ENCODE measurements around the gene HESX1.

Gene HESX1

DNA sequence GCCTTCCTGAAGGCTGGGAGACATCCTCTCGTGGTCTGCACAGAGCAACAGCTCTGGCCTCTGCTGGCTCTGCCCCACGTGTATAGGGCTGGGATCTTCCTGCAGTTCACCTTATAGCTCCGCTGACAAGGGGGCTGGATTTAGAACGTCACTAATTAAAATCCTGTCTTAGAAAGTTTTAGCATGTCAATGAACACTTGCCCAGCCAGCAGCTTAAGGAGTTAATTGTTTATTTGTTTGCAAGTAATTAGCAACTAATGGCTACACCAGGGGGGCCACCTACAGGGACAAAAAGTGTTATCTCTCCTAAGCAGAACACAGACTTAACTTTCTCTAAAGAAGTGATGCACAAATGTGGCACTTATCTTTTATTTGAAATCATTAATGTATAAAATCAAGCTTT, at the start of gene HESX1:
HESX1 (minus strand) TSS at position 84 of the 403 bp plus-strand sequence; CDS start at position 24, 60 bp downstream.
- no peak for DNase-seq

DNA sequence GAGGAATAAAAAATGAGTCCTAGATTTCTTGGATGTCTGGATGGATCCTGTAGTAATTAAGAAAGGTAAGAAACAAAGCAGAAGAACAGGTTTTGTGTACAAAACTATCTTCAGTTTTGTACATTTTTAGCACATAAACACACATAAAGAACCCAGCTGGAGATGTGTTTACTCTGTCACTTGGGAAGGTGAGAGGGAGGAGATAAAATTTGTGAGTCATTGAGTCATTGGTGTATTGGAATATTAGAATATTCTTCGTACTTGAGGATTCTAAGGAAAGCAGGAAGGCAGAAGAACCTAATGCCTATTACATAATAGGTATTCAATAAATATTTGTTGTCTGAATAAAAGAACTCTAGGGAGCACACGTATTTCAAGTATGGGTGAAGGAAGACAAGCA, 45.2 kb upstream of the HESX1 start:
- no peak for DNase-seq

DNA sequence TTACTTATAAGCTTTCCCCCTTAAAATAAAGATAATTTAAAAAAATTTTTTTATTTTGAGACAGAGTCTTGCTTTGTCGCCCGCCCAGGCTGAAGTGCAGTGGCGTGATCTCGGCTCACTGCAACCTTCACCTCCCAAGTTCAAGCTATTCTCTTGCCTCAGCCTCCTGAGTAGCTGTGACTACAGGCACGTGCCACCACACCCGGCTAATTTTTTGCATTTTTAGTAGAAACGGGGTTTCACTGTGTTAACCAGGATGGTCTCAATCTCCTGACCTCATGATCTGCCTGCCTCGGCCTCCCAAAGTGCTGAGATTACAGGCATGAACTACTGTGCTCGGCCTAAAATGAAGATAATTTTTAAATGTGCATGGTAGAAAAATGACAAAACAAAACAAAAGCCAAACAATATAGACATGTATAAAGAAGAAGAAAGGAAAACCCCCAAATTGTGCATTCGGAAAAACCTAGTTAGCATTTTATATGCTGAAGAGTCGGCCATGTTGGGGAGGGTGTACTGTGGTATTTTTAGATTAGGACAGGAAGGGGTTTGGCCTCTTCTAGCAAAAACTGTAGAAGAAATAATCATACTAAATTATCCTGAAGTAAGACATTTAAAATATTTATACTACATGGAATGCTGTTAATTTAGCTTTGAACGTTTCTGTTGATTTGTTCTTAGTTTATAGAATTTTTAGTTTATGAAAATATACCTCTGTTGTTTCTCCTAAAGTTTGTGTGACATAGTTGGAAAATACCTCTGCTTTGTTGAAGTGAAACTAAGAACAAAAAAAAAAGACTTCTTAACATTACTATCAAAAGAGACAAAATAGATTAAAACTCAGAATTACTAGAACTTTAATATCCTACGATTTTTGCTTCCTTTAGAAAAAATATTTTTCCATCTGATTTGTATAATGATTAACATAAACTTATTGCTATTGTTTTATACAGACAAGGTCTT, 35.1 kb upstream of the HESX1 start:
- DNase-seq: no peak

DNA sequence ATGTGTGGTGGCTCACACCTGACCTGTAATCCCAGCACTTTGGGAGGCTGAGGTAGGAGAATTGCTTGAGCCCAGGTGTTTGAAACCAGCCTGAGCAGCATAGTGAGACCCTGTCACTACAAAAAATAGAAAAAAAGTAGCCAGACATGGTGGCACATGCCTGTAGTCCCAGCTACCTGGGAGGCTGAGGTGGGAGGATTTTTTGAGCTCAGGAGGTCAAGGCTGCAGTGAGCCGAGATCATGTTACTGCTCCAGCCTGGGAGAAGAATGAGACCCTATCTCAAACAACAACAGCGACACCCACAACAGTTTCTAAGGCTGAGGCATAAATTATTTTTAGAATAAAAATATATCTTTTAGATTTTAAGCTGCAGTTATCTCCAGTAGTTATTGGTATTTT, 34.0 kb upstream of the HESX1 start:
- DNase-seq: no peak

DNA sequence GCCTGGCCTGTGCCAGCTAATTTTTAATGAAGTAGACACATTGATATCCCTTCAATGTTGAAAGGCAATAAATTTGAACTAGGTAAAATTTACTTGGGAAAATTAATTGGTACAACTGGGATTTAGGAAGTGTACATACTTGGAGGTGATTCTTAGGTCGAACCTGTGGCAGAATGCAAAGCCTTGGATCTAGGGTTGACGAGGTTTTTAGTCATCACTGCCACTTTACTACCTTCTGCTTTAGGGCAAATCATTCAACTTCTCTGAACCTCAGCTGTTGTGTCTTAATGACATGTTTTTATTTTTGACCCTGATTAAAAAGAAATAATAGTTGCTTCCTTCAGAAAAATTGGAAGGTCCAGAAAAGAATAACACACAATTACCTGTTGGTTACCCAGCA, 30.2 kb upstream of the HESX1 start:
- DNase-seq: no peak

DNA sequence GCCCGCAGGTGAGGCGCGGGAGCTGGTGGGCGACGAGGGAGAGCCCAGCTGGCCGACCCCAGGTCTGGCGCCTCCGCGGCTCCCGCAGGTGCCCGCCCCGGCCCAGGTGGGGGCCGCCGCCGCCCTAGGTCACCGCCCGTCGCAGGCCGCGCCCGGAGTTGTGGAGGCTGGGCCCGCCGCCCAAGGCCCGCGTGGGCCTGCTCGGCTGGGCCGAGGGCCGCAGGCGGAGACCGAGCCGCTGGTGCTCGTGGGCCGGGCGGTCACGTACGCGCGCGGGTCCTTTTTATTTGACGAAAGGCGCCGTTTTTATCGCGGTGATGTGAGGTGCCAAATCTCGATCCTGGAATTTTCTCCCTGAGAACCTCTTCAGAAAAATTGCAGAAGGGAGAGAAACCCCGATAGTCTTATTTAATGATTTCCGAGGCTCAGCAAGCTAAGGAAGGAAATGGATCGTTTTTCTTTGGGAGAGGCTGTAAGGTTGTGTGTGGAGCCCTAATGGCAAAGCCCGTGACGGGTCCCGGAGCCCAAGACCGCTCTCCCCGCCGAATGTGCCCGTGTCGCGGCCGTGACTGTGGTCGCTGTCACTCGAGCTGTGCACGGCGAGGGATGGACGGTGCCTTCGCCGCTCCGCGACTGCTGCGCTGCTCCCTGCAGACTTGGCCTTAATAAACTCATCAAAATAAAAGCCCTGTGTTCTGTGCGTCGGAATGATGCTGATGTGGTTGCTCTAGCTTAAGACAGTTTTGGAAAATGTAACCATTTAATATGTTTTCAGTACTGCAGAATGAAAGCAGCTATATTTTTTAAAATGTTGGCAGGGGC, 28.4 kb upstream of the HESX1 start:
- DNase-seq: no peak

DNA sequence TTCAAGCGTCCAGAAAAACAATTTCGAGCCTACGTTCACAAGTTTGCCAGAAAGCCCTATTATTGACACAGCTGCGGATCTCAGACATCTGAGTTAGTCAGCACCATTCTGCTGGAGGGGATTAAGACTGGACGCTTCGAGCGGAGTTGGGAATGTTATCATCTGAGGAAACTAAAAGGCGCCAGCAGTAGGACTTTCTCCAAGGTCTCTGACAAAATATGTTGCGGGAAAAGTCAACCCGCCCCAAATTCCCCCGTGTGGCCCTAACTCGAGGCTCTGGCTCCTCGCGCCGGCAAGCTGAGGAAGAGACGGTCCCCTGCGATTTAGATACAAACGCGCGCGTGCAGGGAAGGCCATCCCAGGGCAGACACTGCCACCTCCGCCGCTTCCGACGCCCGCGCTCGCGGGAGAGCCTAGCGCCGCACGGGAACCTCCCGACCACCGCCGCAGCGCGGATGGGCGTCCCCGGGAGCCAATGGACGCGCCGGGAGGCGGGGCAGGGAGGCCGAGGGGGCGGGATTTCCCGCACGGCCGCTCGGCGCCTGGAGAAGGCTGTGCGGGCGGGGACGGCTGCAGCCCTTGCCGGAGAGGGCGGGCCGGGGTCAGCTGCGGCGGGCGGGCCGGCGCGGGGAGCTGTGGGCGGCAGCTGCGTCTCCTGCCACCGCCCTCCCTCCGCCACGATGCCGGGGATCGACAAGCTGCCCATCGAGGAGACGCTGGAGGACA, 27.6 kb upstream of the HESX1 start, which contains the start of gene APPL1:
APPL1 (plus strand) TSS at position 526 of the 726 bp plus-strand sequence; CDS start at position 681, 155 bp downstream.
- no peak for DNase-seq

DNA sequence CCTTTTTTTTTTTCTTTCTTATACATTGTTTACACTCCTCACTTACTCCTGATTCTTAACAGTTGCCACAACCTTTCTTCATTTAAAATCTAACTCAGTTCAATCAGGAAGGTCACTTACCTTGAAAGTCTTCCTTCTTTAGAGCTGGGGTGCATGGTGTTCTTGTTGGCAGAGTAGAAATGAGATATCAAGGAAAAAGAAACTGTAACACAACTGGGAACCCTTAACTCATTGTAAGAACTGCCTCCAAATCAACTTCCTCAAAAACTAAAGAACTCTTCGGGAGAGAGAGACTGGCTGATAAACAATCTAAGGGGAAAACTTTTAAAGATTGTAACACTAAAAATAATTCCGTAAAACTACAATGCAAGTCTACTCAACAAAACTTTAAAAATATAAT, 26.4 kb upstream of the HESX1 start:
- no peak for DNase-seq

DNA sequence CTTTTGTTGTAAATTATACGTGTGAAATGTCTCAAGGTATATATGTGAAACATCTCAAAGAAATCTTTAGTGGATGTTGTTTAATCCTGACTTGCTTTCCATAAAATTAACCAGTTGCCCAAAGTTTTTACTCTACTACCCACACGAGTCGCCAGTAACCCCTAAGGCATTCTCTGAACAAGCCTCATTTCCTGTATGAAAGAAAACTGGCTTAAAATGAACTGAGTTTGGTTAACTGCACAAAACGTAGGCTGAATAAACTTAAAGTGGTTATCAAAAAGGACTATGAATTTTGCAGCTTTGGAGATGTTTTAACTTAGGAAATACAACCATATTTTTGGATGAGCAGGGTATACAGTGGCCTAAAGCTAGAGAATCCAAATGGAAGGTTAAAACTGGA, 25.1 kb upstream of the HESX1 start:
- no peak for DNase-seq

DNA sequence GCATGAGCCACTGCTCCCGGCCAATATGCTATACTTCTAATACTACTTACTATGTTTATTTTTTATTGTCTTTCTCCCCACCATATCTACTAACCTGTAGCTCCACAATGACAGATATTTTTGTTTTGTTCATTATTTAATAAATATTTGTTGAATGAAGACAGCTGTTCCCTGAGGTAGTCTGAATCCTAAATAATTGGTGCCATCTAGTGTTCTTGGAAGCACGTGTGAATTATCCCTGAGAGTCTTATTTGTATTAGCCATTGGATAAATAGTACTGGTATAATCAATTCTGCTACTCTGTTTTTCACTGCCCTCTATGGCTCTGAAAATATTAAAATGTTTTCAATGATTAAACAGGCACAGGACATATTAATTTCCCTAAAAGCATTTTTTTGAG, 22.1 kb upstream of the HESX1 start:
- DNase-seq: no peak

DNA sequence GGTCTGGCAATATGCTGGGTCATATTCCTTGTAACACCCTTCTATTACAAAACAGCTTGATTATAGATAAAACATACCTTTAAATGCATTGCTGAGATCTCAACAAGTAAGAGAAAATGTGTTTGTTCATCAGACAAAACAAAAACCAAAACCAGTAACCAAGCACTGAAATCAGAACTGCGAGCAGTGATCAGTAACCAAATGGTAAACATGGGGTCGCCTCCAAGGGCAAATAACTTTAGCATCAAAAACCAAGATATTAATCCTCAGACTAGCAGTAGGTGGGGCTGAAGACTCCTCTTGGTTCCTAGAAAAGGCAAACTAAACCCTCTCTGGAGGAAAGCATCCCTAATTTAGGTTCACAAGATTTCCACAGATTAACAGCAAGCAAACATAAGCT, 6.6 kb upstream of the HESX1 start:
- DNase-seq: no peak

DNA sequence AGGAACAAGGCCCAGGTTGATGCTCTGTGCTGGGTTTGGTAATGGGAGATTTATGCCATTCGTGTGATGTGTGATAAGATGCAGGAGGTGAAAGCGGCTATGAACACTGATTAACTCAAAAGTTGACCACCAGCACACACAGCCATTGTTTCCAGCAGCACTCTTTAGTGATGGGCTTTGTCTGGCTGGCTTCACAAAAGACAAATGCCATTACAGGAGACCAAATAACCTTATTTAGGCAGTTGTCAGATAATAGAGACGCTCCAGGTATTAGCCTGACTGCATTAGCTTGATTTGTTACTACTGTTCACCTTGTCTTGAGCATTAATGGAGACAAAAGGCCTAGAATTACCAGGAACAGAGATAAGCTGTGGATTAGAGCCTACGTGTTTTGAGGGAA, 5.1 kb downstream of the HESX1 start:
- no peak for DNase-seq

DNA sequence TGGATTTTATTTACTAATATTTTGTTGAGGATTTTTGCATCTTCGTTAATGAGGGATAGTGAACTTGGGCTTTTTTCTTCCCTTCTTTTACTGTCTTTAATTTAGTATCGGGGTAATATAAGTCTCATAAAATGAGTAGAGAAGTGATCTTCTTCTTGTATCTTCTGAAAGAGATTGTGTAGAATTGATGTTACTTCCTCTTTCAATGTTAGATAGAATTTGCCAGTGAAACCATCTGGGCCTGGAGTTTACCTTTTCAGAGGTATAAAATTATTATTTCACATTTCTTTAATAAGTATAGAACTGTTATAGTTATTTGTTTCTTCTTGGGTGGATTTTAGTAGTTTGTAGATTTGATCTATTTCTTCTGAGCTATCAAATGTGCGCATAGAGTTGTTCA, 7.8 kb downstream of the HESX1 start:
- DNase-seq: no peak

DNA sequence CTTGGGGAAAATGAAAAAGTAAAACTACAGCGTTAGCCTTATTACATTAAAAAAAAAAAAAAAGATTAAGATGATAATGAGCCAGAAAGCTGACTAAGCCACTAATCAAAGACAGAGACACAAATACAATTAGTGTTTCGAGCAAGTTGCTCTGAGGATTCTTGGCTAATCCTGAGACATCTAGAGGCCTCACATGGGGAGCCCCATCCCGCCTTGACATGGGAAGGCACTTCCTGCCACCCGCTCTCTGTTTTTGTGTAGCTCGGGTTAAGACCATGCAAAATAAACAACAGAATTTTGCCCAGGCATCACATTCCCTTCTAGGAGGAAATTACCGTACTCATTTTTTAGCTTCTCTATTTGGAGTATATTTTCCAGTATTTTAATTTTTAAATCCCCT, 15.3 kb downstream of the HESX1 start:
- DNase-seq: no peak

DNA sequence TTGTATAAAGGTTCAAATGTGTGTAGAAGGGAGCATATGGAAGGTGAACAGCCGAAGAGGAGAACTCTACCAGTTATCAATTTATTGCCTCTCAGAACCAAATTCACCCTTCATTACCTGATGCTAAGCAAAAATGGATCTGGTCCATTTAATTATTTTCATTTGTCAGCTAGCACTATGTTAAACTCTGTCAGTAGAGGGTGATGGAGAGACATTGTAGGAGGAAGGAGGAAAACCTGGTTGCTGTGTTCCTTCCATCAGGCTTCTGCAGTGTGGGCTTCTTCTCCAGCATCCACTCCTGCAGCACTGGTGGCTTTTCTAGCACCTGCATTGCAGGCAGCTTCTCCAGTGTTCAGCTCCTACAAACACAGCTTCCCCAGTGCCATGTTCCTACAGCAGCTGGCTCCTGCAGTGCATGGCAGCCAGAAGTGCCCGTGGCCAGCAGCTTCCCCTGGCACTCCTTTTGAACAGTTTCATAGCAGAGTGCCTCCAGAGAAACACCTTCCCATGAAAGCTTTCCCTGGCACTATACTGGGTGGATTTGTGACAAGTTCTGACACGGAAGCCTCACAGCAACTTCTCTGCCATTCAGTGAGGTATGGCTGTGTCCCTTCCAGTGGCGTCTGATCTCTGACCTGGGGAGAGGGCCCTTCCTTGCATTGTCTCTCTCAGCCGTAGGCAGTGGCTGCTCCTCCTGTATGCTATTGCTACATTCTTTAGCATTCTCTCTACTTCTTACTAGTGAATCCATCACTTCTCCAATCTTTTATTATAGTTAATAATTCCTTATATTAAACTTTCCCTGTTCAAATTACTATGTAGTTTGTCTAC, 20.0 kb downstream of the HESX1 start:
- DNase-seq: no peak

DNA sequence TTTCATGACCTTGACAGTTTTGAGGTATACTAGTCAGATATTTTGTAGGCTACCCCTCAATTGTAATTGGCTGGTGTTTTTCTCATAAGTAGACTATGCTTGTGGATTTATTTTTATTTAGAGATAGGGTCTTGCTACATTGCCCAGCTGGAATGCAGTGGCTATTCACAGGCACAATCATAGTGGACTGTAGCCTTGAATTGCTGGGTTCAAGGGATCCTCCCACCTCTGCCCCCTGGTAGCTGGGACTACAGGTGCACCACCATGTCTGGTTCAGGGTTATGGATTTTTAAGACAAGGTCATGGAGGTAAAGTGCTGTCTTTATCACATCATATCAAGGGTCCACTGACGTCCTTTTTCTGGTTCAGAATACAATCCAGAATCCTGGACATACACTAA, 23.7 kb downstream of the HESX1 start:
- DNase-seq: no peak

DNA sequence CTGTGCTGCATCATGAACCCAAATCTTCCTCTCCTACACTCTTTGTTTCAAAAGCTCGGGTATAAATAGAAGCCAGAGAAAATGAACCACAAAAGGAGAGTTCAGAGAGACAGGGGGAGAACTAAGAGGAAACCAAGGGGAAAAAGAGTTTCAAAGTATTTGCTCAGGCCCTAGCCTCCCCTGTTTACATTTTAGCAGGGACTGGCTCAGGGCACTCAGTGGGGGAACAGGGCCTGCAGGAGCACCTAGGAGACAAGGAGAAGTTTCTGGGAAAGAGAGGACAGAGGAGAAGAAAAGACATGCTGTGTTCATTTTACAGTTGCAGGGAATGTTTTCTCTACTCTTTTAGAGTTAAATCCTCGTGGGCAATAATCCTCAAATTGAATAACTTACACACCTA, 26.1 kb downstream of the HESX1 start:
- DNase-seq: no peak

DNA sequence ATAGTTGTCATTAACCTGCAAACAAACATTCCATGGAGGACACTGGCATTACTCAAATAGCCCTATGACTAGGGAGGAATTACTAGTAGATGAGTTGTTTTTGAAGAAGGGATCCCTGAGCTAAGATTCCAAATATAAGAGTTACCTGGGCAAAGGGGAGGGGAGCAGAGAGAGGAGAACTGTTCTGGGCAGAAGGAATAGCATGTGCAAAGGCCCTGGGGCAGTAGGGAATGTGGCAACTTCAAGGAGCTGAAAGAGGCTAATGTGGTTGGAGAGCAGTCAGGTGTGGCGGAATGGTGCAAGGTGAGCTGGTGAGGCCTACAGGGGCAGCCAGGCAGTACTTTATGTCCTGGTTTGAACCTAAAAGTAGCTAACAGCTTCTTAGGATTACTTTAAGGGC, 28.8 kb downstream of the HESX1 start:
- no peak for DNase-seq

DNA sequence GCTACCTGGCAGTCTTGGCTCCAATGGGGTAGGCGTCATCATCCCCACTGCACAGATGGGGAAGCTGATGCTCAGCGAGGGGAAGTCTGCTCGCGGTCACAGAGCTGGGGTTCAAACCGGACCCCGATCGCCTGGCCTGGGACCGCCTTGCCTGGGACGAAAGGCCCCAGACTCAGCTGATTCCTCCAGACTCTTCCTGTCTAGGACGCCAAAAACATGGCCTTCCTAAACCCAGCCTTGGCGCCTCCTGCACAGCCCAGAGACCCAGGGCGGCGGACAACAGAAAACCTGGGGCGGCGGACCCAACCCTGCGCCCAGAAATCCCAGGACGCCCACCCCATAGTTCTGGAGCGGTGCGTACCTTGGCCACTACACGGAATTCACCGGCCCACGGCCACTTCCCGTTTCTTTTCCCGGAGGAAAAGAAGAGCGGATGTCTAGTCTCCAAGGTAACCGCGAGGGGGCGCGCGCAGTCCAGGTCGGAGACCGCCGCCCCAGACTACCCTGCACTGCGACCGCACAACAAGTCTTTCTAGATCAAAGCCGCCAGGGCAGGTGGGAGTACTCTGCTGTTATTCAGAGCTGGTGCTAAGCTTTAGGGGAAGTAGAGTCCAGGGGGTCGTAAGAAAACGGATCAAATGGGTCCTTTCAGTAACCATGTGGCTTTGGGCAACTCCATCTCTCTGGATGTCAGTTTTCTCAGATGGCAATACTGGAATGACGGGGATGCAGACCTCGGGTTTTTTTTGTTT, 29.7 kb downstream of the HESX1 start:
- DNase-seq: no peak

DNA sequence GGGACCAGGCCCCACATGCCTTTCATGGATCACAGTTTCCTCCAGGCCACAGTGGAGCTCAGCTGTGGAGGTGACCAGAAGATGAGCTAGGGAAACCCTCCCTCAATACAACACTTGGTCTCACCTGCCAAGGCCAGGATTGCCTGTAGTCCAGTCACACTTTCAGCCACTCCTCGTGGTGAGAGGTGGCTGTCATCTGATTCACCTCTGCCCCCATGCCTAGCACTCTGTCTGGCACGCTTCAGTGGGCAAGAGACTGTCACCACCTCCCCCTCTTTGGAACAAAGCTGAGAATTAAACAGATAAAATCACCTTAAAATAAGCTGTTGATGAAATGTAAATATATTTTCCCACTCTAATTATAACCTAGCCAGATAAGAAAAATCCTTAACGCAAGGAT, 30.7 kb downstream of the HESX1 start:
- no peak for DNase-seq

DNA sequence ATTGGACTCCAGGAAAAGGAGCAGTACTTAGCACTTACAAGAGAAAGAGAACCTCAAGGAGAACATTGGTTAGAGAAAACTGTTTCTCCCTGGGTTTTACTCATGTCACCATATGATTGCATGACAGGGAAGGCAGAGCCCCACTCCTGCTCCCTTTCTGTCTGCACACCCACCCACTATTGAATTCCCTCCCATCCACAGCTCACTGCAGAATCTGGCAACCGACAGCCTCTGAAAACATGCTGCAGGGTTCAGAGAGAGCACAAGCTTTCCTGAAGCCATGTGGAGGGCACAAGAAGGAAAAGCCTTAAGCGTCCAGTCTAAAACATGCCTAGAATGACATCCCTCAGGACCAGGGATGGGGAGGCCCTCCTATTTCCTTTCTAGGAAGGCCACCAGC, 31.6 kb downstream of the HESX1 start:
- no peak for DNase-seq

DNA sequence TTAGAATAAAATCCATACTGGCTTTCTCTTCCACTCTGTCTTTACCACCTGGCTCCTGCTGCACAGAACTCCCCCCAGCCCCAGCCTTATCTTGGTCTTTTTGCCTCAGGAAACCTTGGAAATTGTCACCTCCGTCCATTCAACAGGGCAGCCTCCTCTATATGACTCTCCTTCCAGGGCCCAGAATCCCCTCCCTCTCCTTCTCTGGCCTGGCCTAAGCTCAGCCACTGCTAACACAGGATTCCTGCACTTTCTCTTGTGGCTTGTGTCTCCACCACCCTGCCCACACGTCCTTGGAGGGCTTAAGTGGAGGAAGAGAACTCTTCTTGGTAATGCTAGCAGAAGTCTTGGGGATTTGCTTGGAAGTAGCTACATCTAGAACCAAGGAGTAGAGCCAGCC, 33.1 kb downstream of the HESX1 start:
- DNase-seq: no peak
